ENCODE measurements around the gene CD300LB.
"Not testable (repeated sequence)": the region's sequence is repeated elsewhere in the genome, so short reads cannot be mapped to it uniquely, and the experiment has no call there.

CD300LB gene

GRCh38 chr17:74531231-74531761 lies at the start of gene CD300LB:
Gene CD300LB, minus strand, starts transcription at chr17:74531475. Its CDS starts 125 bp downstream, at chr17:74531350.
- no peak within 1 kb of the TSS for H3K4me3 ChIP-seq (ENCODE audit: low read depth, low read length)

DNA sequence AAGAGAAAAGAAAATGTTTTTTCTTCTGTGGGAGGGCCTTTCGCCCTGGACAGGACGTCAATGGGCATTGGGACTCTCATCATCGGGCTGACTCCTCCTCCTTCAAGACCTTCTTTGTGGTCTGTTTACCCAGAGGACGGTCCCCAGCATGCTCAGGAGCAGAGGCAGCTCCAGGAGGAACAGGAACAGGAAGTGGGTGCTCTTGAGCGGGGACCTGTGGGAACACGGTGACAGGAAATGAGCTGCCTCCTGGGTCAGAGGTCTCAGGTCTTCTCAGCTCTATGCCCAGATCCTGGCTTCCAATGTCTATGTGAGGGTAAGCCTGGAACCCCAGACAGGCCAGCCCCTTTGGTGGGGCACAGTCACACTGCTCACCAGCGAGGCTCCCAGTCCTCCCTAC lies 48.6 kb upstream of the CD300LB start:
- no peak for DNase-seq (ENCODE audit: low read depth)
- TF ChIP-seq, protein P1, sequence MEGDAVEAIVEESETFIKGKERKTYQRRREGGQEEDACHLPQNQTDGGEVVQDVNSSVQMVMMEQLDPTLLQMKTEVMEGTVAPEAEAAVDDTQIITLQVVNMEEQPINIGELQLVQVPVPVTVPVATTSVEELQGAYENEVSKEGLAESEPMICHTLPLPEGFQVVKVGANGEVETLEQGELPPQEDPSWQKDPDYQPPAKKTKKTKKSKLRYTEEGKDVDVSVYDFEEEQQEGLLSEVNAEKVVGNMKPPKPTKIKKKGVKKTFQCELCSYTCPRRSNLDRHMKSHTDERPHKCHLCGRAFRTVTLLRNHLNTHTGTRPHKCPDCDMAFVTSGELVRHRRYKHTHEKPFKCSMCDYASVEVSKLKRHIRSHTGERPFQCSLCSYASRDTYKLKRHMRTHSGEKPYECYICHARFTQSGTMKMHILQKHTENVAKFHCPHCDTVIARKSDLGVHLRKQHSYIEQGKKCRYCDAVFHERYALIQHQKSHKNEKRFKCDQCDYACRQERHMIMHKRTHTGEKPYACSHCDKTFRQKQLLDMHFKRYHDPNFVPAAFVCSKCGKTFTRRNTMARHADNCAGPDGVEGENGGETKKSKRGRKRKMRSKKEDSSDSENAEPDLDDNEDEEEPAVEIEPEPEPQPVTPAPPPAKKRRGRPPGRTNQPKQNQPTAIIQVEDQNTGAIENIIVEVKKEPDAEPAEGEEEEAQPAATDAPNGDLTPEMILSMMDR (IDR thresholded peaks at IDR 0.05; ENCODE audit: control insufficient read depth, extremely low read depth, insufficient read depth) = no peak
- no peak overlapping the region for H3K4me3 ChIP-seq (ENCODE audit: low read depth, low read length)

More at GRCh38 chr17:74531231-74531761, at the start of gene CD300LB:
- no peak for DNase-seq (ENCODE audit: low read depth)
- TF ChIP-seq, protein P1 (IDR thresholded peaks at IDR 0.05; ENCODE audit: control insufficient read depth, extremely low read depth, insufficient read depth) = no peak

DNA sequence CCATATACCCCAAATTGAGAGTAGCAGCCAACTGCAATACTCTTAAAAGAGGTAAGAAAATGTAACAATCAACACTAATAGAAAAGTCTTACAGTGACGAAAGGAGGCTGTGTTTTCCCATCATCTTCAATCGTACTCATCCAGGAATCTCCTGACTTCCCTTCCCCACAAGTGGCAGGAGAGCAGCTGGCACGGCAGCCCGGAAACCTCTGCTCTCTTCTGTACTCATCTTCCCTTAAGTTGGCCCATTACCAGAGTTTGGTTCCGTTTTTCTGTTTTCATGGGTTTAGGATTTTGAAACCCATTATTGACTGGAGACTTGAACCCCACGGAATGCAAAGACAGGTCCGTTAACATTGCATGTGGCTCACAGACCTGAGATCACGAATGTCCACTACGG lies 47.7 kb upstream of the CD300LB start:
- TF ChIP-seq, protein P1 (IDR thresholded peaks at IDR 0.05; ENCODE audit: control insufficient read depth, extremely low read depth, insufficient read depth) = no peak
- H3K4me3 ChIP-seq (ENCODE audit: low read depth, low read length) = no peak overlapping the region
- DNase-seq (ENCODE audit: low read depth) = no peak

- TF ChIP-seq, protein P1 (IDR thresholded peaks at IDR 0.05; ENCODE audit: control insufficient read depth, extremely low read depth, insufficient read depth) = no peak
- no peak for DNase-seq (ENCODE audit: low read depth)
- no peak overlapping the region for H3K4me3 ChIP-seq (ENCODE audit: low read depth, low read length)
Measured at GRCh38 chr17:74574489-74575142, 43.3 kb upstream of the CD300LB start.

GRCh38 chr17:74573635-74574034 lies 42.4 kb upstream of the CD300LB start:
- not testable (repeated sequence) for DNase-seq (ENCODE audit: low read depth); H3K4me3 ChIP-seq (ENCODE audit: low read depth, low read length)

DNA sequence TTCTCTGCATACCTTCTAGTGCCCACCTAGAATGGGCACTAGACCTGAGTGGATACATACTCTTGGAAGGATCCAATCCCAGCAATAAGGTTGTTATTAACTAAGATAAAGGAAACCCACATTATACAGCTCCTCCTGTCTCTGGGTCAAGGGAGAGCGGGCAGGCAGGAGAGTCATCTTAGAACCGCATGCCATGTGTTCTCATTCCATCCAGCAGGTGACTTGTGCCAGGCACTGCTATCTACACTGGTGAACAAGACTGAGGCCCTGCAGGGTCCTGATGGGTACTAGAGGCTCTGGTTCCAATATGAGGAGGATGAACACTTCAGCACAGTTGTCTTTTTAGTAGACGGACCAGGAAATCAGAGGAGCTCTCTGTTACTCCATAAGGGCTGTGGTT lies 41.9 kb upstream of the CD300LB start:
- H3K4me3 ChIP-seq (ENCODE audit: low read depth, low read length) = no peak overlapping the region
- TF ChIP-seq, protein P1 (IDR thresholded peaks at IDR 0.05; ENCODE audit: control insufficient read depth, extremely low read depth, insufficient read depth) = no peak
- DNase-seq (ENCODE audit: low read depth) = no peak

DNA sequence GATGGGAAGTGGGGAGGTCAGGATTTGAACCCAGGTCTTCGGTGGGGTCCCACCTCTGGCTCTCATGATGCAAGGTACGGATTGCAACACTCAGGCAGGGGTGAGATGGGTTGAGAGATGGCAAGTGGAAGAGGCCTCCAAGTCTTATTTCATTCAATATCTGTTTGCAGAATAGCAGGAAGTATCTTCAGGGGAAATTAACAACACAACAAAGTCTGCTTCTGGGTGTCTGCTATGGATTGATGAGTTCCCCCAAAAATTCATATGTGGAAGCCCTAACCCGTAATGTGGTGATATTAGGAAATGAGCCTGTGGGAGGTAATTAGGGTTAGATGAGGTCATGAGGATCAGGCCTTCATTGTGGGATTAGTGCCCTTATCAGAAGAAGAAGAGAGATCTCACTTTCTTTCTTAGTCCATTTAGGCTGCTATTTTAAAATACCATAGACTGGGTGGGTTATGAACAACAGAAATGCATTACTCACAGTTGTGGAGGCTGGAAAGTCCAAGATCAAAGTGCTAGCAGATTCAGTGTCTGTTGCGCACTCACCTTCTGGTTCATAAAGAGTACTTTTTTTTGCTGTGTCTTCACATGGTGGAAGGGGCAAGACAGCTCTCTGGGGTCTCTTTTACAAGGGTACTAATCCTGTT lies 40.5 kb upstream of the CD300LB start:
- H3K4me3 ChIP-seq (ENCODE audit: low read depth, low read length) = no peak overlapping the region
- TF ChIP-seq, protein P1 (IDR thresholded peaks at IDR 0.05; ENCODE audit: control insufficient read depth, extremely low read depth, insufficient read depth) = no peak
- no peak for DNase-seq (ENCODE audit: low read depth)

All from LNCaP clone FGC (cell line).